Right atrium auricular region (tissue), 2 donors: ENCODE data around the gene ADISSP. TPM values are rescaled to one million over a fixed set of nuclear protein-coding genes. Genes with fewer than 3 reads are reported as not detected.
A peak's percentile ranks its signal among the peaks of the same experiment; 100 is the strongest.

Source experiments
- DNase-seq: peaks from one replicate; pipeline ENCODE4 v3.0.0-alpha.2; 2019; ENCODE audit warnings: low spot score
- H3K27ac ChIP-seq, 2 donors: fragments of 200-600 bp; sonication (generic); 1 replicate in 1 of 2; 2 replicates in 1 of 2; pipeline ENCODE4 v1.5.1; 2016 to 2019
- H3K27me3 ChIP-seq, 2 donors: fragments of 200-600 bp; sonication (generic); one replicate each; pipeline versions ENCODE4 v1.5.1 to v1.6.0; 2017 to 2019
- H3K36me3 ChIP-seq: fragments of 200-600 bp; sonication (generic); one replicate; pipeline ENCODE4 v1.5.1; 2016
- H3K4me1 ChIP-seq, 2 donors: fragments of 200-600 bp; sonication (generic); one replicate each; pipeline versions ENCODE4 v1.5.1 to v1.6.0; 2017 to 2019
- H3K4me3 ChIP-seq, 2 donors: fragments of 200-600 bp; sonication (generic); 1 replicate in 1 of 2; 2 replicates in 1 of 2; pipeline ENCODE4 v1.5.1; 2017 to 2019; ENCODE audit warnings: mild to moderate bottlenecking in 1 of 2, moderate library complexity in 1 of 2
- H3K9me3 ChIP-seq, 2 donors: fragments of 200-600 bp; sonication (generic); one replicate each; pipeline ENCODE4 v1.5.1; 2019
- CTCF ChIP-seq, 2 donors: fragments of 200-600 bp; sonication (generic); IDR thresholded peaks; one replicate each; pipeline ENCODE4 v1.5.1; 2019; ENCODE audit warnings: antibody characterized with exemption in 2 of 2
- total RNA-seq, 2 donors: library from RNA; depleted of rRNA; stranded (reverse); fragments of >200 nt; gene quantifications; one replicate each; pipeline ENCODE4 v1.1.0, GENCODE V29; 2016

The ADISSP gene
- total RNA-seq, 2 donors from 2014 or later, result 10.8 to 11.2 TPM

GRCh38 chr20:3733119-3733995, 34.2 kb downstream of the ADISSP start:
- Histone ChIP-seq H3K27ac (peak overlapping the region; percentile 57 to 64), H3K27me3 (no peaks in the 10 kb centered on the region), H3K4me1 (peaks cover 0 to 54% of the 10 kb centered on the region in 2 donors), H3K4me3 (peak overlapping the region; percentile 46 to 56), H3K36me3 (no peaks in the 10 kb centered on the region), H3K9me3 (no peaks in the 10 kb centered on the region)
- no peak for DNase-seq
- TF ChIP-seq CTCF (IDR thresholded peaks at IDR 0.05), result no peak

- Histone ChIP-seq H3K9me3 (no peaks in the 10 kb centered on the region), H3K27me3 (no peaks in the 10 kb centered on the region), H3K4me3 (peak within 1 kb of the TSS; percentile 46 to 56), H3K27ac (peak within 1 kb of the TSS; percentile 57 to 66), H3K4me1 (peaks cover 0 to 56% of the 10 kb centered on the region in 2 donors), H3K36me3 (no peaks in the 10 kb centered on the region)
- no peak for TF ChIP-seq CTCF (IDR thresholded peaks at IDR 0.05)
- no peak for DNase-seq
Observed at GRCh38 chr20:3732327-3733118, 35.0 kb downstream of the ADISSP start, which contains the start of gene HSPA12B. TSS of gene HSPA12B (plus strand) at chr20:3732685. CDS start at chr20:3738675, 5,990 bp downstream.

- Histone ChIP-seq H3K4me1 (peaks cover 0 to 57% of the 10 kb centered on the region in 2 donors), H3K4me3 (peak overlapping the region in 1 of 2 donors; percentile 56), H3K27me3 (no peaks in the 10 kb centered on the region), H3K9me3 (no peaks in the 10 kb centered on the region), H3K27ac (peak overlapping the region; percentile 57 to 66), H3K36me3 (no peaks in the 10 kb centered on the region)
- DNase-seq, result no peak
- TF ChIP-seq CTCF (IDR thresholded peaks at IDR 0.05), result no peak
Observed at GRCh38 chr20:3731944-3732326, 35.6 kb downstream of the ADISSP start.

- Histone ChIP-seq H3K9me3 (no peaks in the 10 kb centered on the region), H3K4me1 (peaks cover 0 to 57% of the 10 kb centered on the region in 2 donors), H3K36me3 (no peaks in the 10 kb centered on the region), H3K27me3 (no peaks in the 10 kb centered on the region), H3K27ac (peak overlapping the region; percentile 31 to 51), H3K4me3 (no peak overlapping the region)
- TF ChIP-seq CTCF (IDR thresholded peaks at IDR 0.05), result no peak
- DNase-seq, result no peak
Observed at GRCh38 chr20:3730803-3731672, 36.5 kb downstream of the ADISSP start.

- DNase-seq, result no peak
- Histone ChIP-seq H3K4me3 (no peak overlapping the region), H3K27ac (peak overlapping the region; percentile 31 to 51), H3K27me3 (no peaks in the 10 kb centered on the region), H3K4me1 (peaks cover 0 to 57% of the 10 kb centered on the region in 2 donors), H3K36me3 (no peaks in the 10 kb centered on the region), H3K9me3 (no peaks in the 10 kb centered on the region)
- no peak for TF ChIP-seq CTCF (IDR thresholded peaks at IDR 0.05)
Observed at GRCh38 chr20:3729811-3730540, 37.6 kb downstream of the ADISSP start.
